Purkinje cell (primary cell): Measurements from ENCODE around the gene CNR2. TPM values are rescaled to one million over a fixed set of nuclear protein-coding genes. Genes with fewer than 3 reads are reported as not detected.

ENCODE experiments used
- polyA plus RNA-seq: library from polyadenylated mRNA; unstranded; fragments of >200 nt; fragmentation: Nextera tagmentation; gene quantifications from 2 replicates; pipeline ENCODE4 v1.2.1, GENCODE V29; 2014

Gene CNR2
- polyA plus RNA-seq: not detected in 2 replicates

GRCh38 chr1:23913212-23913880, at the start of gene CNR2:
TSS of gene CNR2 (minus strand) at chr1:23913362. CDS start at chr1:23875617, 37,745 bp downstream.

GRCh38 chr1:23959461-23960290, 46.5 kb upstream of the CNR2 start, which contains the start of gene PNRC2:
TSS of gene PNRC2 (plus strand) at chr1:23959828. CDS start at chr1:23961458, 1,630 bp downstream.

GRCh38 chr1:23867895-23868556, 45.1 kb downstream of the CNR2 start, which contains the start of gene FUCA1:
TSS of gene FUCA1 (minus strand) at chr1:23868290. CDS start at chr1:23868286, 4 bp downstream.

GRCh38 chr1:23825076-23825761, 87.9 kb downstream of the CNR2 start, which contains the start of gene HMGCL:
TSS of gene HMGCL (minus strand) at chr1:23825429. CDS start at chr1:23825415, 14 bp downstream.

Other genes with a start within 250 kb of the CNR2 start
- 466 and 532 TPM in 2 replicates for gene RPL11, start 221.6 kb downstream of the CNR2 start, polyA plus RNA-seq
- gene ELOA, start 169.9 kb downstream of the CNR2 start, polyA plus RNA-seq: 8.4 and 10.1 TPM in 2 replicates
- 96.6 and 127 TPM in 2 replicates for gene PITHD1, start 134.9 kb downstream of the CNR2 start, polyA plus RNA-seq
- gene LYPLA2, start 122.2 kb downstream of the CNR2 start, polyA plus RNA-seq: 2.5 and 3.6 TPM in 2 replicates
- 7.6 and 9.9 TPM in 2 replicates for gene GALE, start 112.6 kb downstream of the CNR2 start, polyA plus RNA-seq
- gene HMGCL, start 87.9 kb downstream of the CNR2 start, polyA plus RNA-seq: 8.6 and 20.7 TPM in 2 replicates
- gene FUCA1, start 45.1 kb downstream of the CNR2 start, polyA plus RNA-seq: 23.3 and 23.5 TPM in 2 replicates
- gene PNRC2, start 46.5 kb upstream of the CNR2 start, polyA plus RNA-seq: 85.7 and 101 TPM in 2 replicates
- gene SRSF10, start 67.0 kb upstream of the CNR2 start, polyA plus RNA-seq: 77.6 and 90.2 TPM in 2 replicates
- not detected in 2 replicates for gene MYOM3, start 198.8 kb upstream of the CNR2 start, polyA plus RNA-seq
- not detected in 2 replicates for gene IL22RA1, start 229.8 kb upstream of the CNR2 start, polyA plus RNA-seq